ENCODE measurements around the gene PDE7B.

DNA sequence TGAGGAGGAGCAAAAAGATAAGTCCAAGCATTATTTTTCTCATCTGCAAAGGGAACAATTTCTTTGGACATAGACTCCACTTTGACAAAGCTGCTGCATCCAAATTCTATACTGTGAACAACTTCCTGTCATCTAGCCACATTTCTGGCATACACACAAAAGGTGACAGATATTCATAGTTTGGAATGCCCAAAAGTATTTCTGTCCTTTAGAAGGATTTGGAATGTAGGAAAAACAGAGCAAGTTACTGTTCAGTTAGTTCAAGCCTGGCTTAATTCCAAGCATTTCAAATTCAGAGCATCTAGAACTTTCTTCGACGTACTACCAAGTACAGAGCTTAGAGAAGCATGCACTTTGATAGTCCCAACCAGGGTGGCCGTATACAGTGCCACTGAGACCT, 134.0 kb downstream of the PDE7B start:
- TF ChIP-seq MAX (IDR thresholded peaks at IDR 0.05) (no peak), TAF1 (conservative IDR thresholded peaks at IDR 0.05) (no peak)
- TF ChIP-seq, protein P1, sequence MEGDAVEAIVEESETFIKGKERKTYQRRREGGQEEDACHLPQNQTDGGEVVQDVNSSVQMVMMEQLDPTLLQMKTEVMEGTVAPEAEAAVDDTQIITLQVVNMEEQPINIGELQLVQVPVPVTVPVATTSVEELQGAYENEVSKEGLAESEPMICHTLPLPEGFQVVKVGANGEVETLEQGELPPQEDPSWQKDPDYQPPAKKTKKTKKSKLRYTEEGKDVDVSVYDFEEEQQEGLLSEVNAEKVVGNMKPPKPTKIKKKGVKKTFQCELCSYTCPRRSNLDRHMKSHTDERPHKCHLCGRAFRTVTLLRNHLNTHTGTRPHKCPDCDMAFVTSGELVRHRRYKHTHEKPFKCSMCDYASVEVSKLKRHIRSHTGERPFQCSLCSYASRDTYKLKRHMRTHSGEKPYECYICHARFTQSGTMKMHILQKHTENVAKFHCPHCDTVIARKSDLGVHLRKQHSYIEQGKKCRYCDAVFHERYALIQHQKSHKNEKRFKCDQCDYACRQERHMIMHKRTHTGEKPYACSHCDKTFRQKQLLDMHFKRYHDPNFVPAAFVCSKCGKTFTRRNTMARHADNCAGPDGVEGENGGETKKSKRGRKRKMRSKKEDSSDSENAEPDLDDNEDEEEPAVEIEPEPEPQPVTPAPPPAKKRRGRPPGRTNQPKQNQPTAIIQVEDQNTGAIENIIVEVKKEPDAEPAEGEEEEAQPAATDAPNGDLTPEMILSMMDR (IDR thresholded peaks at IDR 0.05; ENCODE audit: low read depth, low read length, missing input control): no peak
- TF ChIP-seq, protein P2, sequence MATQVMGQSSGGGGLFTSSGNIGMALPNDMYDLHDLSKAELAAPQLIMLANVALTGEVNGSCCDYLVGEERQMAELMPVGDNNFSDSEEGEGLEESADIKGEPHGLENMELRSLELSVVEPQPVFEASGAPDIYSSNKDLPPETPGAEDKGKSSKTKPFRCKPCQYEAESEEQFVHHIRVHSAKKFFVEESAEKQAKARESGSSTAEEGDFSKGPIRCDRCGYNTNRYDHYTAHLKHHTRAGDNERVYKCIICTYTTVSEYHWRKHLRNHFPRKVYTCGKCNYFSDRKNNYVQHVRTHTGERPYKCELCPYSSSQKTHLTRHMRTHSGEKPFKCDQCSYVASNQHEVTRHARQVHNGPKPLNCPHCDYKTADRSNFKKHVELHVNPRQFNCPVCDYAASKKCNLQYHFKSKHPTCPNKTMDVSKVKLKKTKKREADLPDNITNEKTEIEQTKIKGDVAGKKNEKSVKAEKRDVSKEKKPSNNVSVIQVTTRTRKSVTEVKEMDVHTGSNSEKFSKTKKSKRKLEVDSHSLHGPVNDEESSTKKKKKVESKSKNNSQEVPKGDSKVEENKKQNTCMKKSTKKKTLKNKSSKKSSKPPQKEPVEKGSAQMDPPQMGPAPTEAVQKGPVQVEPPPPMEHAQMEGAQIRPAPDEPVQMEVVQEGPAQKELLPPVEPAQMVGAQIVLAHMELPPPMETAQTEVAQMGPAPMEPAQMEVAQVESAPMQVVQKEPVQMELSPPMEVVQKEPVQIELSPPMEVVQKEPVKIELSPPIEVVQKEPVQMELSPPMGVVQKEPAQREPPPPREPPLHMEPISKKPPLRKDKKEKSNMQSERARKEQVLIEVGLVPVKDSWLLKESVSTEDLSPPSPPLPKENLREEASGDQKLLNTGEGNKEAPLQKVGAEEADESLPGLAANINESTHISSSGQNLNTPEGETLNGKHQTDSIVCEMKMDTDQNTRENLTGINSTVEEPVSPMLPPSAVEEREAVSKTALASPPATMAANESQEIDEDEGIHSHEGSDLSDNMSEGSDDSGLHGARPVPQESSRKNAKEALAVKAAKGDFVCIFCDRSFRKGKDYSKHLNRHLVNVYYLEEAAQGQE (IDR thresholded peaks at IDR 0.05): no peak
